ENCODE data around the gene C1R. TPM values are rescaled to one million over a fixed set of nuclear protein-coding genes. Genes with fewer than 3 reads are reported as not detected.

The C1R gene
- total and polyA plus RNA-seq, 11 donors: 42.6 to 343 (median 98.5) TPM

- no peak overlapping the region for H3K4me3 ChIP-seq
- no peaks in the 10 kb centered on the region for H3K27me3 ChIP-seq
- no peaks in the 10 kb centered on the region for H3K9me3 ChIP-seq
- intact Hi-C loops (cut with DNase I): loop anchor here in 5 of 10 donors (5.0 to 10.0 kb wide), 3 partner anchors 34 to 151 kb away; partner anchors contain the start of genes C12orf57 (in 3 of the 5), RNU7-1 (in 3 of the 5) and C1S (in 1 of the 5)
- H3K4me1 ChIP-seq: peaks cover 0 to 20% (median 8%) of the 10 kb centered on the region in 12 donors
- DNase-seq (no peak), ATAC-seq (no peak)
- H3K36me3 ChIP-seq: peaks cover 0 to 29% (median 6%) of the 10 kb centered on the region in 9 donors
- H3K27ac ChIP-seq: no peak overlapping the region
- TF ChIP-seq POLR2A (IDR thresholded peaks at IDR 0.05) (no peak), CTCF (IDR thresholded peaks at IDR 0.05) (no peak)
- WGBS, 4 donors: 85 to 87% (median 86%) methylated on average over 17 to 26 of the region's 26 CpGs
Observed at GRCh38 chr12:7096006-7096932, 4.0 kb upstream of the C1R start.

DNA sequence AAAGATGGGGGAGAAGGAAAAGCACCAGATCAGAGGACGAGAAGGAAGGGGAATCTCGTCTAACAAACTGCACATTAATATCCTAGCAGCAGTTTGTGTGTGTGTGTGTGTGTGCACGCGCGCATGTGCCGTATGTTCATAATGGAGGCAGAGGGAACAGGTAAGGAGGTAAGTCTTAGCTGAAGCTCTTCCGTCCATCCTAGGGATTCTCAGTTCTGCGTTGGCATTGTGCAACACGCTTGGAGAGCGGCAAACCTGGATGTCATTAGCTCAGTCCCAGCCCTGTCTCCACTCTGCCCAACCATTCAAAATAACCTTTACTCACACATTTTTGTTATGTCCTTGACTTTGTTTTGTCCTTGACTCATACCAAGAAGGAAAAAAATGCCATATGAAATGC, 1.6 kb upstream of the C1R start:
- ATAC-seq (no peak), DNase-seq (no peak)
- H3K27ac ChIP-seq: no peak overlapping the region
- TF ChIP-seq POLR2A (IDR thresholded peaks at IDR 0.05) (no peak), CTCF (IDR thresholded peaks at IDR 0.05) (no peak)
- H3K36me3 ChIP-seq: peaks cover 0 to 23% (median 6%) of the 10 kb centered on the region in 9 donors
- H3K4me1 ChIP-seq: peaks cover 0 to 29% (median 7%) of the 10 kb centered on the region in 12 donors
- H3K4me3 ChIP-seq: no peak overlapping the region
- WGBS, 4 donors: 73 to 82% (median 78%) methylated on average over 10 of the region's 10 CpGs
- H3K9me3 ChIP-seq: no peaks in the 10 kb centered on the region
- intact Hi-C loops (cut with DNase I): loop anchor here in 9 of 10 donors (1.0 to 10.0 kb wide), 11 partner anchors 15 to 172 kb away; partner anchors contain the start of genes C12orf57 (in 5 of the 9), RNU7-1 (in 4 of the 9), C1S (in 3 of the 9) and C1RL (in 1 of the 9)
- H3K27me3 ChIP-seq: no peaks in the 10 kb centered on the region

DNA sequence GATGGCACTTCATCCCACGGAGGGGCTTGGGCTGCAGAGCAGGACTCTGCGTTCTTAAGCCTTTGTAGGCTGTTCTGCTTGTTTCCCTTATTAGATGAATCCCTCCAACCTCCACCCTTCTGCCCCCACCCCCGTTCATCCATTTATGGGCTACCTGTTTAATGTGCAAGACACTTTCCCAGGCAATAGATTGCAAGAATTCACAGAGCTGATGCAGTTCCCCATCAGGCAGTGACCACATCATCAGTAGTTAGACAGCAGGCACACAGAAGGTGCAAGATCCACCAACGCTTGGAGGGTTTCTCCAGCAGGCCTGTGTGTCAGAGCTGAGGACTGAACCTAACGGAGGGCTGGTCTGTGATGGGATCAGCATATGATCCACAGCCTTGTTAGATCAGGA, 1.2 kb upstream of the C1R start:
- H3K36me3 ChIP-seq: peaks cover 0 to 23% (median 6%) of the 10 kb centered on the region in 9 donors
- DNase-seq (no peak), ATAC-seq (no peak)
- intact Hi-C loops (cut with DNase I): loop anchor here in 9 of 10 donors (1.0 to 10.0 kb wide), 11 partner anchors 15 to 171 kb away; partner anchors contain the start of genes C12orf57 (in 5 of the 9), RNU7-1 (in 4 of the 9), C1S (in 3 of the 9) and C1RL (in 1 of the 9)
- no peaks in the 10 kb centered on the region for H3K27me3 ChIP-seq
- no peaks in the 10 kb centered on the region for H3K9me3 ChIP-seq
- 71 to 80% (median 74%) methylated on average over 5 of the region's 5 CpGs for WGBS, 4 donors
- H3K4me3 ChIP-seq: no peak overlapping the region
- H3K27ac ChIP-seq: peak overlapping the region in 2 of 12 donors; percentile 61 to 82
- H3K4me1 ChIP-seq: peaks cover 0 to 29% (median 7%) of the 10 kb centered on the region in 12 donors
- TF ChIP-seq POLR2A (IDR thresholded peaks at IDR 0.05) (no peak), CTCF (IDR thresholded peaks at IDR 0.05) (no peak)

All from heart left ventricle (tissue), 16 donors.